Hepatocyte (in vitro differentiated cells): ENCODE measurements around the gene KIRREL3. TPM values are rescaled to one million over a fixed set of nuclear protein-coding genes. Genes with fewer than 3 reads are reported as not detected.

Source experiments
- DNase-seq: peaks from one replicate; pipeline ENCODE4 v3.0.0-alpha.2; 2016; ENCODE audit warnings: low spot score
- H2AFZ ChIP-seq: fragments of 200-600 bp; sonication (generic); 2 replicates; pipeline ENCODE4 v1.6.0; 2016; ENCODE audit warnings: antibody characterized with exemption, mild to moderate bottlenecking
- H3K27ac ChIP-seq: fragments of 200-600 bp; sonication (generic); 2 replicates; pipeline ENCODE4 v1.5.1; 2016; ENCODE audit warnings: mild to moderate bottlenecking
- H3K27me3 ChIP-seq: fragments of 200-600 bp; sonication (generic); 2 replicates; pipeline ENCODE4 v1.6.1; 2016
- H3K36me3 ChIP-seq: fragments of 200-600 bp; sonication (generic); replicated peaks from 2 replicates; pipeline ENCODE4 v1.5.1; 2016; ENCODE audit warnings: low read depth; ENCODE audit not compliant: insufficient read depth
- H3K4me1 ChIP-seq: fragments of 200-600 bp; sonication (generic); 2 replicates; pipeline ENCODE4 v1.5.1; 2016; ENCODE audit warnings: mild to moderate bottlenecking, moderate library complexity; ENCODE audit not compliant: insufficient read depth
- H3K4me2 ChIP-seq: fragments of 200-600 bp; sonication (generic); 2 replicates; pipeline ENCODE4 v1.6.0; 2016
- H3K4me3 ChIP-seq: fragments of 200-600 bp; sonication (generic); 2 replicates; pipeline ENCODE4 v1.5.1; 2016; ENCODE audit warnings: mild to moderate bottlenecking
- H3K79me2 ChIP-seq: fragments of 200-600 bp; sonication (generic); 2 replicates; pipeline ENCODE4 v1.6.0; 2017; ENCODE audit warnings: mild to moderate bottlenecking
- H3K9me2 ChIP-seq: fragments of 200-600 bp; sonication (generic); replicated peaks from 2 replicates; pipeline ENCODE4 v1.6.0; 2017; ENCODE audit warnings: mild to moderate bottlenecking; ENCODE audit not compliant: insufficient read depth
- H3K9me3 ChIP-seq: fragments of 200-600 bp; sonication (generic); 2 replicates; pipeline ENCODE4 v1.5.1; 2016; ENCODE audit warnings: low read depth, mild to moderate bottlenecking
- H4K20me1 ChIP-seq: fragments of 200-600 bp; sonication (generic); 2 replicates; pipeline ENCODE4 v1.6.0; 2016; ENCODE audit warnings: mild to moderate bottlenecking; ENCODE audit not compliant: insufficient read depth, poor library complexity, severe bottlenecking
- EZH2 ChIP-seq: fragments of 200-600 bp; sonication (generic); IDR thresholded peaks from 2 replicates; pipeline ENCODE4 v1.6.1; 2016; ENCODE audit warnings: antibody characterized with exemption, mild to moderate bottlenecking, borderline replicate concordance
- EZH2phosphoT487 ChIP-seq: fragments of 200-600 bp; sonication (generic); IDR thresholded peaks from one replicate; pipeline ENCODE4 v1.6.1; 2018; ENCODE audit warnings: antibody characterized with exemption, mild to moderate bottlenecking, low read depth, moderate library complexity; ENCODE audit not compliant: unreplicated experiment, severe bottlenecking
- WGBS: methylation state at CpG from one replicate; pipeline ENCODE4 v1.1.6; 2016; ENCODE audit warnings: low lambda C conversion rate; ENCODE audit errors: missing lambda C conversion rate; 5-methylcytosine and 5-hydroxymethylcytosine counted together
- polyA plus RNA-seq: library from polyadenylated mRNA; unstranded; fragments of >200 nt; fragmentation: Nextera tagmentation; extraction: Ambion mirVana; gene quantifications from 2 replicates; pipeline ENCODE4 v1.2.1, GENCODE V29; 2016
- total RNA-seq: library from RNA; depleted of rRNA; stranded (reverse); fragments of >200 nt; gene quantifications from 2 replicates; pipeline ENCODE4 v1.2.3, GENCODE V29; 2014
- TF ChIP-seq, protein P1 (sequence below): fragments of 200-600 bp; sonication (generic); IDR thresholded peaks from 2 replicates; pipeline ENCODE4 v1.5.1; 2016; ENCODE audit warnings: antibody characterized with exemption, mild to moderate bottlenecking; ENCODE audit not compliant: poor library complexity

Gene KIRREL3
- total and polyA plus RNA-seq, 2 experiments from 2014 or later: 0.33 to 0.86 TPM

DNA sequence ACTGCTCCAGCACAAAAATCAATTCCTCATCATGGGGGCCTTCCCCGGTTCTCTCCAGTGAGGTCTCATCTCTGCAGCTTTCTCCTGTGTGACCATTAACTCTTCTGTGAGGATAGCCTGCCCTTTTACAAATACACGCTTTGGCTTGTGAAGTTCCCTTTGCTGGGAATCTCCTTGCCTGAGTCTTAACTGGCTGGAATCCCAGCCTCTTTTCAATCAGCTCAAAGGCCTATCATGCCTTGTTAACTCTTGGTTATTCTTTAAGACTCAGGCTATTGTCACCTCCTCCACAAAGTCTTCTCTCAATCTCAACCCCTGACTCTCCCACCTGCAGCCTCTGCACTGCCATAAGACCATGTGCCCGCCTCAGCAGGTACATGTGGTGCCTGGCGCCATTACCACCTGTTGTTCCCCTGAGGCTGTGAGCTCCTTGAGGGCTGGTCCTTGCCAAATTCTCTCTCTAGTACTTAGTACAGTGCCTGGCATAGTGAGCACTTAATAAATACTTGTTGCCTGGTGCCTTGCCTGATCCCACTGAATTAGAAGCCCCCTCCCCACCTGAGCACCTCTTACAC lies 516.9 kb downstream of the KIRREL3 start:
- H3K79me2 ChIP-seq: no peaks in the 10 kb centered on the region
- no peak overlapping the region for H2AFZ ChIP-seq
- no peak overlapping the region for H3K27ac ChIP-seq
- H3K4me3 ChIP-seq: no peak overlapping the region
- DNase-seq: no peak
- no peaks in the 10 kb centered on the region for H3K36me3 ChIP-seq
- peaks cover 4% of the 10 kb centered on the region for H3K4me1 ChIP-seq
- H3K9me2 ChIP-seq: no peaks in the 10 kb centered on the region
- 86% methylated on average over 4 of the region's 4 CpGs for WGBS
- TF ChIP-seq EZH2phosphoT487 (no peak), EZH2 (no peak)
- TF ChIP-seq, protein P1, sequence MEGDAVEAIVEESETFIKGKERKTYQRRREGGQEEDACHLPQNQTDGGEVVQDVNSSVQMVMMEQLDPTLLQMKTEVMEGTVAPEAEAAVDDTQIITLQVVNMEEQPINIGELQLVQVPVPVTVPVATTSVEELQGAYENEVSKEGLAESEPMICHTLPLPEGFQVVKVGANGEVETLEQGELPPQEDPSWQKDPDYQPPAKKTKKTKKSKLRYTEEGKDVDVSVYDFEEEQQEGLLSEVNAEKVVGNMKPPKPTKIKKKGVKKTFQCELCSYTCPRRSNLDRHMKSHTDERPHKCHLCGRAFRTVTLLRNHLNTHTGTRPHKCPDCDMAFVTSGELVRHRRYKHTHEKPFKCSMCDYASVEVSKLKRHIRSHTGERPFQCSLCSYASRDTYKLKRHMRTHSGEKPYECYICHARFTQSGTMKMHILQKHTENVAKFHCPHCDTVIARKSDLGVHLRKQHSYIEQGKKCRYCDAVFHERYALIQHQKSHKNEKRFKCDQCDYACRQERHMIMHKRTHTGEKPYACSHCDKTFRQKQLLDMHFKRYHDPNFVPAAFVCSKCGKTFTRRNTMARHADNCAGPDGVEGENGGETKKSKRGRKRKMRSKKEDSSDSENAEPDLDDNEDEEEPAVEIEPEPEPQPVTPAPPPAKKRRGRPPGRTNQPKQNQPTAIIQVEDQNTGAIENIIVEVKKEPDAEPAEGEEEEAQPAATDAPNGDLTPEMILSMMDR: no peak
- no peaks in the 10 kb centered on the region for H4K20me1 ChIP-seq
- no peaks in the 10 kb centered on the region for H3K9me3 ChIP-seq
- H3K4me2 ChIP-seq: no peak overlapping the region
- H3K27me3 ChIP-seq: no peaks in the 10 kb centered on the region

DNA sequence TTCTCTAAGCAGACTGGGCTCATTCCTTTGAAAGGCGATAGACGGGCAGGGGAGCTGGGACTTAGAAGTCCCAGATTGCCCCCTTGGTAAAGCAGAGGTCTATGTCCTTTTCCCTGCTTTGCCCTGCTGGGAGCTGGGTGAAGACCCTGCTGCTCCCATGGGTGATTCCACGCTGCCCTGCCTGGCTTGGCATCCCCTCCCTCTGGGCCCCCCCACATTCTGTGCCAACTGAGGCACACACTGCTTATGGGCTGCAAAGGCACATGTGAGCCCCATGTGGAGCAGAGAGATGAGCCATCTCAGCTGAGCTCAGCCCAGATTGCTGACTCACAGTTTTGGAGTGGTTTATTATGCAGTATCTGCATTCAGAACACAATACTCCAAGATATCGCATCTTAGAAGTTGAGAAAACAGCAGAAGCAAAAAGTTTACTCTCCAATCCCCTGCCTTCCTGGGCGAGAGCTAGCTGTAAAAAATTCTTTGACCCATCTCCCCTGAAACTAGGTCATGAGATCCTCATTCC lies 517.9 kb downstream of the KIRREL3 start:
- H2AFZ ChIP-seq: no peak overlapping the region
- 87% methylated on average over 5 of the region's 5 CpGs for WGBS
- H3K27ac ChIP-seq: no peak overlapping the region
- H3K79me2 ChIP-seq: no peaks in the 10 kb centered on the region
- no peaks in the 10 kb centered on the region for H4K20me1 ChIP-seq
- no peaks in the 10 kb centered on the region for H3K9me2 ChIP-seq
- no peak overlapping the region for H3K4me3 ChIP-seq
- no peak for DNase-seq
- H3K4me2 ChIP-seq: no peak overlapping the region
- TF ChIP-seq EZH2 (no peak), EZH2phosphoT487 (no peak)
- TF ChIP-seq, protein P1: no peak
- no peaks in the 10 kb centered on the region for H3K9me3 ChIP-seq
- no peaks in the 10 kb centered on the region for H3K36me3 ChIP-seq
- no peaks in the 10 kb centered on the region for H3K27me3 ChIP-seq
- H3K4me1 ChIP-seq: peaks cover 4% of the 10 kb centered on the region

DNA sequence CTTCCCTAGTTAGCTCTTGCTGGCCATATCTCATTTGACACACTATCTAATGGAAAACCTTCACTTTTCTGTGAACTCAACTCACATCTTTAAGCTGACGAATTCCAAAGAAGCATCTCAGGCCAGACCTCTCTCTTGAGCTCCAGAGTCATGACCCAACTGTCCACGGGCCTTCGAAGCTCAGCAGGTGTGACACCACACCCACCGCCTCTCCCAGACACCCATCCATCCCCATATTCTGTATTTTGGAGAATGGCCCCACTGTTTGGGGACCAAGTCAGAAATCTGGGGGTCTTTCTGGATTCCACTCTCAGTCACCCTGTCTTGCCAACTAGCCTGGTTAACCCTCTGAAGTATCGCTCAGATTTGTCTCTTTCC lies 519.3 kb downstream of the KIRREL3 start:
- Histone ChIP-seq H3K27ac (no peak overlapping the region), H3K9me3 (no peaks in the 10 kb centered on the region), H3K4me1 (peaks cover 4% of the 10 kb centered on the region), H3K36me3 (no peaks in the 10 kb centered on the region), H4K20me1 (no peaks in the 10 kb centered on the region), H3K27me3 (no peaks in the 10 kb centered on the region), H3K4me3 (no peak overlapping the region), H3K79me2 (no peaks in the 10 kb centered on the region), H3K4me2 (no peak overlapping the region), H3K9me2 (no peaks in the 10 kb centered on the region), H2AFZ (no peak overlapping the region)
- TF ChIP-seq EZH2 (no peak), EZH2phosphoT487 (no peak)
- TF ChIP-seq, protein P1: no peak
- 79% methylated on average over 5 of the region's 5 CpGs for WGBS
- DNase-seq: no peak
